Psoas muscle (tissue), 8 donors: ENCODE measurements around the gene BCL11B. TPM values are rescaled to one million over a fixed set of nuclear protein-coding genes. Genes with fewer than 3 reads are reported as not detected.

Experiments used
- ATAC-seq, 4 donors: fragments of 200-7000 bp; cut with Tn5 transposase; one replicate each; pipeline ENCODE4 v1.9.1; 2020; ENCODE audit warnings: moderate library complexity in 3 of 4, mild to moderate bottlenecking in 2 of 4
- DNase-seq, 2 donors: peaks; one replicate each; pipeline ENCODE4 v3.0.0-alpha.2; 2020
- H3K27ac ChIP-seq: fragments of 200-600 bp; one replicate; pipeline ENCODE4 v1.8.0; 2022
- H3K27me3 ChIP-seq, 3 donors: fragments of 200-600 bp in 1 of 3; one replicate each; pipeline versions ENCODE4 v1.6.1 to v1.8.0; 2013 to 2022; ENCODE audit warnings: low read length in 2 of 3, mild to moderate bottlenecking in 2 of 3, moderate library complexity in 1 of 3; ENCODE audit not compliant: insufficient read depth in 3 of 3
- H3K36me3 ChIP-seq, 2 donors: fragments of 200-600 bp in 1 of 2; one replicate each; pipeline versions ENCODE4 v1.6.1 to v1.8.0; 2013 to 2022; ENCODE audit warnings: low read depth in 1 of 2, mild to moderate bottlenecking in 1 of 2, moderate library complexity in 1 of 2; ENCODE audit not compliant: insufficient read depth in 1 of 2
- H3K4me1 ChIP-seq: fragments of 200-600 bp; one replicate; pipeline ENCODE4 v1.8.0; 2022
- H3K4me3 ChIP-seq: fragments of 200-600 bp; one replicate; pipeline ENCODE4 v1.8.0; 2022; ENCODE audit warnings: mild to moderate bottlenecking
- H3K9me3 ChIP-seq: fragments of 200-600 bp; one replicate; pipeline ENCODE4 v1.8.0; 2022
- WGBS, 3 donors: extraction: QIAGEN DNeasy Blood & Tissue Kit; methylation state at CpG; one replicate each; pipeline versions ENCODE4 v1.1.6 to v1.1.7; 2013; 5-methylcytosine and 5-hydroxymethylcytosine counted together
- intact Hi-C, 2 donors: fragments of 100-400 bp; cut with DNase I; formaldehyde crosslinking; loops; one replicate each; pipeline versions ENCODE4 v1.11.0 to v1.14.2; 2022
- polyA plus RNA-seq, 3 donors: library from polyadenylated mRNA; stranded (reverse); fragments of 200-250 nt; gene quantifications; one replicate each; pipeline ENCODE4 v1.2.3, GENCODE V29; 2013
- total RNA-seq, 4 donors: library from RNA; stranded (reverse); fragmentation: NEBNext Ultra II Directional in 2 of 4; extraction: Animal tissue kit (Norgen Biotek cat#: 25700) in 2 of 4; gene quantifications; one replicate each; pipeline versions ENCODE4 v1.2.1 to v1.2.4, GENCODE V29; 2021 to 2023
- TF ChIP-seq, protein P1 (sequence below): fragments of 200-600 bp; IDR thresholded peaks from one replicate; pipeline ENCODE4 v1.8.0; 2022; ENCODE audit warnings: antibody characterized with exemption
- donor health status: healthy with polysubstance abuse.
- donor health status: DM: no; HTN: no; CAD: no; lungs with moderate emphysema.
- donor health status: Bipolar disorder and iron deficiency.
- donor health status: healthy.
- donor health status: DM: yes; HTN: yes; CAD: no.
- donor health status: DM: no; HTN: no; CAD: no.
- donor health status: DM: no; HTN: no; CAD: no.
- donor health status: DM: yes; HTN: yes; CAD: no.

Gene BCL11B
- total and polyA plus RNA-seq, 7 donors, result 0.01 to 0.34 (median 0.15) TPM; not detected in 2

DNA sequence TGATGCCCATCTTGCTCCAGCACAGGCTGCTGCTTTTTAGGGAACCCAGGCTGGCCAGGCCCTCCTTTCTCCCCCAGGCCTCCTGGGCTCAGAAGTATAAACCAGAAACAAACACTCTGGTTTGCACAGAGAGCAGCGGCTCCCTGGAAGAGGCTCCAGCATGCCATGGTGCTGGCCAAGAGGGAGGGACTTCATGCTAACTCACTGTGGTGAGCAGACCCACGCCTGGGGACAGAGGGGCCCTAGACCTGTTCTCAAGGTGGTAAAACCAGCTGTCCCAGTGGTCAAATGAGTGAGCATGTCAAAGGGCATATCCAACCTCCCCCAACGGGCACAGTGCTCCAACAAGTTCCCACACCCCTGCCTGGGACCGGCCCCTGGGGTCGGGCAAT is 15.5 kb downstream of the BCL11B start:
- Histone ChIP-seq H3K4me1 (no peaks in the 10 kb centered on the region), H3K27ac (no peak overlapping the region), H3K4me3 (no peak overlapping the region), H3K36me3 (no peaks in the 10 kb centered on the region), H3K27me3 (peaks cover 0 to 28% (median 2%) of the 10 kb centered on the region in 3 donors), H3K9me3 (no peaks in the 10 kb centered on the region)
- DNase-seq, result no peak
- ATAC-seq, result no peak
- intact Hi-C loops, result no loop called here
- 76 to 79% (median 78%) methylated on average over 5 of the region's 5 CpGs for WGBS, 3 donors
- TF ChIP-seq, protein P1, sequence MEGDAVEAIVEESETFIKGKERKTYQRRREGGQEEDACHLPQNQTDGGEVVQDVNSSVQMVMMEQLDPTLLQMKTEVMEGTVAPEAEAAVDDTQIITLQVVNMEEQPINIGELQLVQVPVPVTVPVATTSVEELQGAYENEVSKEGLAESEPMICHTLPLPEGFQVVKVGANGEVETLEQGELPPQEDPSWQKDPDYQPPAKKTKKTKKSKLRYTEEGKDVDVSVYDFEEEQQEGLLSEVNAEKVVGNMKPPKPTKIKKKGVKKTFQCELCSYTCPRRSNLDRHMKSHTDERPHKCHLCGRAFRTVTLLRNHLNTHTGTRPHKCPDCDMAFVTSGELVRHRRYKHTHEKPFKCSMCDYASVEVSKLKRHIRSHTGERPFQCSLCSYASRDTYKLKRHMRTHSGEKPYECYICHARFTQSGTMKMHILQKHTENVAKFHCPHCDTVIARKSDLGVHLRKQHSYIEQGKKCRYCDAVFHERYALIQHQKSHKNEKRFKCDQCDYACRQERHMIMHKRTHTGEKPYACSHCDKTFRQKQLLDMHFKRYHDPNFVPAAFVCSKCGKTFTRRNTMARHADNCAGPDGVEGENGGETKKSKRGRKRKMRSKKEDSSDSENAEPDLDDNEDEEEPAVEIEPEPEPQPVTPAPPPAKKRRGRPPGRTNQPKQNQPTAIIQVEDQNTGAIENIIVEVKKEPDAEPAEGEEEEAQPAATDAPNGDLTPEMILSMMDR, result no peak

DNA sequence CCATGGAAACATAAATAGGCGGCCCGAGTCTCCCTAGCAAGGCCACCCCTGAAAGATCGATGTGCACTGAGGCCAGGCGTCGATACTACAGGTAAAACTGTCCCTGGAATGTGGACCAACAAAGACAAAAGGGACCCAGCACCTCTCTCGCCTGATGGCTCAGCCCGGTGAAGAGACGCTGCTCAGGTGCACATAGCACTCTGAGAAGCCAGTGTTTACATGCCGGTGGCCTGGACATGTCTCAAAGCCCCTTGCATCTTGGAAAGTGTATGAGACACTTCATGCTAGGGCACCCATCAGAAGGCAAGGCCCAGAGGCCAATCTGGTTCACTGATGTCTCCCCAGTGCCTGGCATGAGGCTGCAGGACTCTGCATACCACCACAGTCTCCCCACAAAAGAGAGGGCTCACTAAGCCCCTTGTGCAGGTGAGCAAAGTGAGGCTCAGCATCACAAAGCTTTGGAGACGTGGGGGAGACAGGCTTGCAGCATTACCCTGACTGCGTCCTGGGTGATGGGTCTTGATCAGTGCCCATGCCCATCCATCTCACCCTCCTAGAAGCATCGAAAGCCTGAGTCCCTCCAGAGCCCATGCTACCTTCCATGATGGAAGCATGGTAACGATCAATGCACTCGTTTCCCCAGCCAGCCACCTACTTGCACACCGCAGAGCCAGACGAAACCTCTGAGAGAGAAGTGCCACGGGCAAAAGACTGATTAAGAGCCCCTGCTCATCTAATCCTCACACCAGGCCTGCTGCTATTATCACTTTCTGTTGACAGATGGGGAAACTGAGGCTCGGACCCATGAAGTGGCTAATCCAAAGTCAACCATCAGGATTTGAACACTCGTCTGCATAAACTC is 16.1 kb downstream of the BCL11B start:
- Histone ChIP-seq H3K27me3 (peaks cover 0 to 26% (median 2%) of the 10 kb centered on the region in 3 donors), H3K4me3 (no peak overlapping the region), H3K9me3 (no peaks in the 10 kb centered on the region), H3K27ac (no peak overlapping the region), H3K36me3 (no peaks in the 10 kb centered on the region), H3K4me1 (no peaks in the 10 kb centered on the region)
- DNase-seq, result no peak
- intact Hi-C loops, result no loop called here
- ATAC-seq, result no peak
- WGBS, 3 donors, result 88% methylated on average over 19 of the region's 19 CpGs
- TF ChIP-seq, protein P1, result no peak

GRCh38 chr14:99254328-99255009 is 17.5 kb downstream of the BCL11B start:
- H3K4me1 ChIP-seq, result no peaks in the 10 kb centered on the region
- H3K27ac ChIP-seq, result no peak overlapping the region
- H3K9me3 ChIP-seq, result no peaks in the 10 kb centered on the region
- intact Hi-C loops, result no loop called here
- no peaks in the 10 kb centered on the region for H3K36me3 ChIP-seq
- H3K4me3 ChIP-seq, result no peak overlapping the region
- TF ChIP-seq, protein P1, result no peak
- ATAC-seq (no peak), DNase-seq (no peak)
- 47 to 53% (median 48%) methylated on average over 15 to 16 of the region's 16 CpGs for WGBS, 3 donors
- peaks cover 0 to 22% (median 2%) of the 10 kb centered on the region in 3 donors for H3K27me3 ChIP-seq

DNA sequence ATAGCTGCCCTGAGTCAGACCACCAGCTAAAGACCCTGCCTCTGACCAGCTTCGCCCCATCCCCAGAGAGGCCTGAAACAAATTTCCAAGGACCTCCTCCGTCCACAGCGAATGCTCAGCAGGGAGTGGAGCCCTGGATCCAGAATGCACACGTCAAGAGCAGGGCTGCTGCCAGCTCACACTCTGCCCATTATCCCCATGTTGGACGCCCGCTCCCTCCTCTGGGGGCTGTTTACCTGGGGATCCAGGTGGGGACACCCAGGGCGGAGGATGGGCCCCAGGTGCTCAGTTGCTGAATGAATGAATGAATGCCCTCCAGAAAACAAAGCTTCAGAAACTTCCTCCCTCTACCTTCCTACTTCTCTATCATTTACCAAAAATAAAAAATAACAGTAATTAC is 18.1 kb downstream of the BCL11B start:
- ATAC-seq (no peak), DNase-seq (no peak)
- no peaks in the 10 kb centered on the region for H3K4me1 ChIP-seq
- intact Hi-C loops, result no loop called here
- no peaks in the 10 kb centered on the region for H3K9me3 ChIP-seq
- H3K27me3 ChIP-seq, result peaks cover 0 to 20% (median 2%) of the 10 kb centered on the region in 3 donors
- TF ChIP-seq, protein P1, result no peak
- H3K27ac ChIP-seq, result no peak overlapping the region
- 76 to 82% (median 79%) methylated on average over 7 of the region's 7 CpGs for WGBS, 3 donors
- H3K4me3 ChIP-seq, result no peak overlapping the region
- H3K36me3 ChIP-seq, result no peaks in the 10 kb centered on the region
